Adrenal gland (tissue), 5 donors: Measurements from ENCODE around the gene AGPS.

Experiments used
- CTCF ChIP-seq, 6 experiments: fragments of 450-650 bp in 4 of 6; fragments of 200-600 bp in 2 of 6; sonication (generic) in 1 of 6; IDR thresholded peaks; 1 replicate in 5 of 6; 2 replicates in 1 of 6; pipeline versions ENCODE4 v1.5.1 to v1.8.0; 2016 to 2021; ENCODE audit warnings: antibody characterized with exemption in 6 of 6, mild to moderate bottlenecking in 2 of 6, moderate library complexity in 1 of 6
- POLR2A ChIP-seq, 2 donors: fragments of 450-650 bp; IDR thresholded peaks; one replicate each; pipeline ENCODE4 v1.6.1; 2017; ENCODE audit warnings: antibody characterized with exemption in 2 of 2, mild to moderate bottlenecking in 2 of 2, moderate library complexity in 1 of 2
- donor health status: DM: no; HTN: no; CAD: no.

DNA sequence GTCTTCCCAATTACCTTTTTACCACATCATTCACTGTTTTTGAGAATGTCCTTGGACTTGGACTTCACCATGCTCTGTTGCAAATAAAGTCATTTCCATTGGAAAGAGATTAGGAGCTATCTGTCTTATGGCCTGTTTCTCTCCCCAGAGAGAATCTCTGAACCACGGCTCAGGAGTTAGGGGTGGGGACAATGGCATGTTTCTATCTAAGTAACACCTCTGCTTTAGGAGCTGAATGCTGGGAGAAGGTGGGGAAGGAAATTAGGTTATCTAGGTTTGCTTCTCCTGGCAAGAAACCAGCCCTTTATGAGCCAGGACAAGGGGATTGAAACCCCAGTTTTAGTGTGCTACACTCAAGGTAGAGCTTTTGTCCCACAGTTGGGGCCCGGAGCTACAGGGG lies 86.3 kb downstream of the AGPS start:
- TF ChIP-seq POLR2A (IDR thresholded peaks at IDR 0.05): no peak
- no peak for TF ChIP-seq CTCF (IDR thresholded peaks at IDR 0.05)
